ENCODE results near the gene TMCO6.

TMCO6 gene

DNA sequence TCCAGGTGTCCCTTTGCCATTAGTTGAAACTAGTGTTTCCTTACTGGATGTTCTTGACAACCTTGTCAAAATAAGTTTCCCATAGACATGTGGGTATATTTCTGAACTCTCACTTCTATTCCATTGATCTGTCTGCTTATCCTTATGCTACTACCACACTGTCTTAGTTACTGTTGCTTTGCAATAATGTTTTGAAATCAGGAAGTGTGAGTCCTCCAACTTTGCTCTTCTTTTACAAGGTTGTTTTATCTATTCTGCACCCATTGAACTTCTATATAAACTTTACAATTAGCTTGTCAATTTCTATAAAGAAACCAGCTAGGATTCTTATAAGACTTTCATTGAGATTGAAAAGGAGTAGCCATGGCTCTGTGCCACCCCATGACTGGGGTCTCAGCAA, 30.5 kb upstream of the TMCO6 start:
- H3K9ac ChIP-seq (ENCODE audit: low read length): no peak overlapping the region
- H3K79me2 ChIP-seq (ENCODE audit: insufficient read depth, low read length): no peaks in the 10 kb centered on the region
- no peak overlapping the region for H3K27ac ChIP-seq (ENCODE audit: low read depth, low read length, poor library complexity, severe bottlenecking)
- no peak overlapping the region for H2AFZ ChIP-seq (ENCODE audit: low read length)
- H4K20me1 ChIP-seq (ENCODE audit: insufficient read depth, low read length): no peaks in the 10 kb centered on the region
- no peaks in the 10 kb centered on the region for H3K27me3 ChIP-seq (ENCODE audit: insufficient read depth, low read length)
- no peaks in the 10 kb centered on the region for H3K9me2 ChIP-seq (ENCODE audit: low read depth, low read length)
- no peaks in the 10 kb centered on the region for H3K36me3 ChIP-seq (ENCODE audit: insufficient read depth, low read length)
- H3K4me3 ChIP-seq (ENCODE audit: low read depth, low read length, poor library complexity, severe bottlenecking): no peak overlapping the region
- no peaks in the 10 kb centered on the region for H3F3A ChIP-seq (ENCODE audit: insufficient read depth, low read length)
- no peak overlapping the region for H3K4me2 ChIP-seq (ENCODE audit: low read length)
- H3K9me3 ChIP-seq (ENCODE audit: low read length): no peaks in the 10 kb centered on the region
- TF ChIP-seq EZH2 (IDR thresholded peaks at IDR 0.05; ENCODE audit: borderline replicate concordance, low read length): no peak
- TF ChIP-seq, protein P1, sequence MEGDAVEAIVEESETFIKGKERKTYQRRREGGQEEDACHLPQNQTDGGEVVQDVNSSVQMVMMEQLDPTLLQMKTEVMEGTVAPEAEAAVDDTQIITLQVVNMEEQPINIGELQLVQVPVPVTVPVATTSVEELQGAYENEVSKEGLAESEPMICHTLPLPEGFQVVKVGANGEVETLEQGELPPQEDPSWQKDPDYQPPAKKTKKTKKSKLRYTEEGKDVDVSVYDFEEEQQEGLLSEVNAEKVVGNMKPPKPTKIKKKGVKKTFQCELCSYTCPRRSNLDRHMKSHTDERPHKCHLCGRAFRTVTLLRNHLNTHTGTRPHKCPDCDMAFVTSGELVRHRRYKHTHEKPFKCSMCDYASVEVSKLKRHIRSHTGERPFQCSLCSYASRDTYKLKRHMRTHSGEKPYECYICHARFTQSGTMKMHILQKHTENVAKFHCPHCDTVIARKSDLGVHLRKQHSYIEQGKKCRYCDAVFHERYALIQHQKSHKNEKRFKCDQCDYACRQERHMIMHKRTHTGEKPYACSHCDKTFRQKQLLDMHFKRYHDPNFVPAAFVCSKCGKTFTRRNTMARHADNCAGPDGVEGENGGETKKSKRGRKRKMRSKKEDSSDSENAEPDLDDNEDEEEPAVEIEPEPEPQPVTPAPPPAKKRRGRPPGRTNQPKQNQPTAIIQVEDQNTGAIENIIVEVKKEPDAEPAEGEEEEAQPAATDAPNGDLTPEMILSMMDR (IDR thresholded peaks at IDR 0.05; ENCODE audit: low read length): no peak
- H3K4me1 ChIP-seq (ENCODE audit: insufficient read depth, low read length, severe bottlenecking): no peaks in the 10 kb centered on the region

- H3K4me2 ChIP-seq (ENCODE audit: low read length): no peak overlapping the region
- H3K4me1 ChIP-seq (ENCODE audit: insufficient read depth, low read length, severe bottlenecking): no peaks in the 10 kb centered on the region
- H3K27ac ChIP-seq (ENCODE audit: low read depth, low read length, poor library complexity, severe bottlenecking): no peak overlapping the region
- TF ChIP-seq, protein P1 (IDR thresholded peaks at IDR 0.05; ENCODE audit: low read length): no peak
- H3F3A ChIP-seq (ENCODE audit: insufficient read depth, low read length): no peaks in the 10 kb centered on the region
- no peaks in the 10 kb centered on the region for H3K9me2 ChIP-seq (ENCODE audit: low read depth, low read length)
- no peaks in the 10 kb centered on the region for H3K27me3 ChIP-seq (ENCODE audit: insufficient read depth, low read length)
- no peaks in the 10 kb centered on the region for H3K9me3 ChIP-seq (ENCODE audit: low read length)
- H2AFZ ChIP-seq (ENCODE audit: low read length): no peak overlapping the region
- H3K4me3 ChIP-seq (ENCODE audit: low read depth, low read length, poor library complexity, severe bottlenecking): no peak overlapping the region
- no peaks in the 10 kb centered on the region for H3K79me2 ChIP-seq (ENCODE audit: insufficient read depth, low read length)
- H3K9ac ChIP-seq (ENCODE audit: low read length): no peak overlapping the region
- H3K36me3 ChIP-seq (ENCODE audit: insufficient read depth, low read length): no peaks in the 10 kb centered on the region
- H4K20me1 ChIP-seq (ENCODE audit: insufficient read depth, low read length): no peaks in the 10 kb centered on the region
These were observed 30.1 kb upstream of the TMCO6 start for GRCh38 chr5:140609126-140609525.

GRCh38 chr5:140611020-140611521, 28.2 kb upstream of the TMCO6 start:
- Histone ChIP-seq H3K27me3 (ENCODE audit: insufficient read depth, low read length) (no peaks in the 10 kb centered on the region), H3K4me2 (ENCODE audit: low read length) (no peak overlapping the region), H4K20me1 (ENCODE audit: insufficient read depth, low read length) (no peaks in the 10 kb centered on the region), H3K9ac (ENCODE audit: low read length) (no peak overlapping the region), H3K79me2 (ENCODE audit: insufficient read depth, low read length) (no peaks in the 10 kb centered on the region), H3K36me3 (ENCODE audit: insufficient read depth, low read length) (no peaks in the 10 kb centered on the region), H3K27ac (ENCODE audit: low read depth, low read length, poor library complexity, severe bottlenecking) (no peak overlapping the region), H2AFZ (ENCODE audit: low read length) (no peak overlapping the region), H3F3A (ENCODE audit: insufficient read depth, low read length) (no peaks in the 10 kb centered on the region), H3K9me2 (ENCODE audit: low read depth, low read length) (no peaks in the 10 kb centered on the region), H3K4me1 (ENCODE audit: insufficient read depth, low read length, severe bottlenecking) (no peaks in the 10 kb centered on the region), H3K4me3 (ENCODE audit: low read depth, low read length, poor library complexity, severe bottlenecking) (no peak overlapping the region), H3K9me3 (ENCODE audit: low read length) (no peaks in the 10 kb centered on the region)
- TF ChIP-seq, protein P1 (IDR thresholded peaks at IDR 0.05; ENCODE audit: low read length): no peak
- no peak for TF ChIP-seq EZH2 (IDR thresholded peaks at IDR 0.05; ENCODE audit: borderline replicate concordance, low read length)
